H1 (cell line): ENCODE data around the gene SLC13A5. TPM values are rescaled to one million over a fixed set of nuclear protein-coding genes. Genes with fewer than 3 reads are reported as not detected.
A peak's percentile ranks its signal among the peaks of the same experiment; 100 is the strongest.

Source experiments
- CTCF ChIA-PET: fragments of 300-600 bp; sonication (Branson Sonifier 250); formaldehyde crosslinking; loops from one replicate; lab custom pipeline; 2021; ENCODE audit not compliant: partially characterized antibody; lab: Charles Lee
- POLR2A ChIA-PET: fragments of 300-600 bp; sonication (Branson Sonifier 250); formaldehyde crosslinking; loops from one replicate; lab custom pipeline; 2021; ENCODE audit warnings: inconsistent platforms; ENCODE audit not compliant: partially characterized antibody; lab: Charles Lee
- DNase-seq, 2 experiments: peaks; one replicate each; pipeline versions ENCODE4 v3.0.0 to v3.0.0-alpha.2; 2010 to 2022; ENCODE audit warnings: low spot score in 2 of 2, low read depth in 1 of 2, mixed read lengths in 1 of 2
- FAIRE-seq: peaks from 2 replicates; lab custom pipeline; 2011; peaks lifted over from hg19 to GRCh38; lab: Jason Lieb, UNC
- H2AFZ ChIP-seq: 2 replicates; pipeline ENCODE4 v1.8.1; 2012; ENCODE audit warnings: low read length, inconsistent platforms
- H2AK5ac ChIP-seq: 2 replicates; pipeline ENCODE4 v1.6.1; 2013; ENCODE audit warnings: low read depth, low read length
- H2BK120ac ChIP-seq: replicated peaks from 2 replicates; pipeline ENCODE3; 2013; ENCODE audit warnings: low read depth, low read length, inconsistent platforms
- H2BK12ac ChIP-seq: 2 replicates; pipeline ENCODE4 v1.6.1; 2013; ENCODE audit warnings: low read depth, low read length
- H2BK15ac ChIP-seq: 2 replicates; pipeline ENCODE4 v1.6.1; 2013; ENCODE audit warnings: low read length
- H2BK20ac ChIP-seq: 2 replicates; pipeline ENCODE4 v1.6.1; 2013; ENCODE audit warnings: low read length
- H2BK5ac ChIP-seq: 2 replicates; pipeline ENCODE4 v1.6.1; 2013; ENCODE audit warnings: low read depth, low read length
- H3K14ac ChIP-seq: 2 replicates; pipeline ENCODE4 v1.6.1; 2013; ENCODE audit warnings: inconsistent platforms; ENCODE audit not compliant: insufficient read length
- H3K18ac ChIP-seq: 2 replicates; pipeline ENCODE4 v1.6.1; 2013; ENCODE audit warnings: low read length; ENCODE audit errors: extremely low read depth
- H3K23ac ChIP-seq: 2 replicates; pipeline ENCODE4 v1.6.1; 2013; ENCODE audit warnings: inconsistent platforms; ENCODE audit not compliant: insufficient read length
- H3K23me2 ChIP-seq: 2 replicates; pipeline ENCODE4 v1.6.1; 2013; ENCODE audit warnings: low read depth, low read length
- H3K27ac ChIP-seq: 2 replicates; pipeline ENCODE4 v1.6.1; 2011; ENCODE audit warnings: low read depth, low read length, inconsistent platforms
- H3K27me3 ChIP-seq, 4 experiments: replicated peaks in 1 of 4; 1 replicate in 1 of 4; 2 replicates in 3 of 4; pipeline versions ENCODE4 v1.6.1 to v1.8.1; 2011 to 2013; ENCODE audit warnings: low read length in 3 of 4, mild to moderate bottlenecking in 3 of 4, inconsistent platforms in 2 of 4, mixed read lengths in 2 of 4, moderate library complexity in 1 of 4; ENCODE audit not compliant: control insufficient read depth in 3 of 4, insufficient read depth in 3 of 4; ENCODE audit errors: extremely low read depth in 1 of 4
- H3K36me3 ChIP-seq, 4 experiments: 2 replicates each; pipeline versions ENCODE4 v1.6.1 to v1.8.1; 2011 to 2013; ENCODE audit warnings: mild to moderate bottlenecking in 4 of 4, low read length in 3 of 4, moderate library complexity in 2 of 4, control low read depth in 1 of 4, inconsistent platforms in 1 of 4; ENCODE audit not compliant: insufficient read depth in 4 of 4, control insufficient read depth in 2 of 4
- H3K4ac ChIP-seq: replicated peaks from 2 replicates; pipeline ENCODE3; 2013; ENCODE audit warnings: low read length, low read depth, mixed read lengths, inconsistent platforms; ENCODE audit not compliant: insufficient read length
- H3K4me1 ChIP-seq, 4 experiments: replicated peaks in 1 of 4; 1 replicate in 1 of 4; 2 replicates in 3 of 4; pipeline versions ENCODE4 v1.6.1 to v1.8.1; 2011 to 2013; ENCODE audit warnings: low read length in 3 of 4, inconsistent platforms in 2 of 4, mixed read lengths in 1 of 4; ENCODE audit not compliant: insufficient read depth in 4 of 4, control insufficient read depth in 3 of 4
- H3K4me2 ChIP-seq, 2 experiments: 2 replicates each; pipeline versions ENCODE4 v1.6.1 to v1.8.1; 2011 to 2013; ENCODE audit warnings: low read depth in 2 of 2, low read length in 2 of 2, control low read depth in 1 of 2, inconsistent platforms in 1 of 2, mild to moderate bottlenecking in 1 of 2; ENCODE audit not compliant: insufficient read depth in 1 of 2
- H3K4me3 ChIP-seq, 4 experiments: fragments of 200-600, 300-600 bp in 1 of 4; sonication (generic), shearing (Covaris generic), sonication (Bioruptor Twin) in 1 of 4; 2 replicates each; pipeline versions ENCODE4 v1.5.1 to v1.8.1; 2011 to 2016; ENCODE audit warnings: low read length in 4 of 4, low read depth in 3 of 4, control low read depth in 2 of 4, inconsistent platforms in 2 of 4, mild to moderate bottlenecking in 2 of 4, mixed read lengths in 1 of 4, moderate library complexity in 1 of 4; ENCODE audit not compliant: insufficient read depth in 2 of 4; ENCODE audit errors: extremely low read depth in 1 of 4
- H3K56ac ChIP-seq: replicated peaks from 2 replicates; pipeline ENCODE3; 2013; ENCODE audit warnings: low read depth, mild to moderate bottlenecking, mixed read lengths, low read length, inconsistent platforms; ENCODE audit not compliant: insufficient read length
- H3K79me1 ChIP-seq: 2 replicates; pipeline ENCODE4 v1.6.1; 2013; ENCODE audit warnings: low read depth, low read length, control low read depth
- H3K79me2 ChIP-seq, 2 experiments: 2 replicates each; pipeline versions ENCODE4 v1.6.1 to v1.8.1; 2012 to 2013; ENCODE audit warnings: low read length in 2 of 2, mild to moderate bottlenecking in 2 of 2, inconsistent platforms in 1 of 2; ENCODE audit not compliant: insufficient read depth in 2 of 2, control insufficient read depth in 1 of 2
- H3K9ac ChIP-seq, 4 experiments: replicated peaks in 1 of 4; 1 replicate in 1 of 4; 2 replicates in 3 of 4; pipeline versions ENCODE4 v1.6.1 to v1.8.1; 2011 to 2013; ENCODE audit warnings: low read depth in 3 of 4, low read length in 3 of 4, control low read depth in 2 of 4, mild to moderate bottlenecking in 2 of 4, moderate library complexity in 2 of 4, inconsistent platforms in 1 of 4; ENCODE audit errors: extremely low read depth in 1 of 4
- H3K9me3 ChIP-seq, 2 experiments: 2 replicates each; pipeline versions ENCODE4 v1.6.1 to v1.8.1; 2012 to 2013; ENCODE audit warnings: mild to moderate bottlenecking in 2 of 2, moderate library complexity in 2 of 2, control low read depth in 1 of 2, inconsistent platforms in 1 of 2, low read depth in 1 of 2, low read length in 1 of 2, mixed read lengths in 1 of 2; ENCODE audit not compliant: insufficient read depth in 2 of 2
- H4K20me1 ChIP-seq, 2 experiments: replicated peaks in 1 of 2; 2 replicates each; pipeline versions ENCODE3 to v1.8.1; 2011 to 2013; ENCODE audit warnings: inconsistent platforms in 2 of 2, low read length in 2 of 2, mild to moderate bottlenecking in 1 of 2; ENCODE audit not compliant: insufficient read depth in 2 of 2, control insufficient read depth in 1 of 2
- H4K5ac ChIP-seq: 2 replicates; pipeline ENCODE4 v1.6.1; 2013; ENCODE audit warnings: low read length, low read depth, mixed read lengths, inconsistent platforms; ENCODE audit not compliant: insufficient read length
- H4K8ac ChIP-seq: 2 replicates; pipeline ENCODE4 v1.8.0; 2013; ENCODE audit warnings: mild to moderate bottlenecking, moderate library complexity, low read length, inconsistent platforms; ENCODE audit not compliant: insufficient read depth; ENCODE audit errors: extremely low read depth
- H4K91ac ChIP-seq: replicated peaks from 2 replicates; pipeline ENCODE3; 2013; ENCODE audit warnings: low read length, mixed read lengths, inconsistent platforms; ENCODE audit not compliant: insufficient read length
- CEBPB ChIP-seq: IDR thresholded peaks from 2 replicates; pipeline ENCODE4 v1.6.1; 2012; ENCODE audit warnings: low read depth, low read length
- GTF2F1 ChIP-seq: IDR thresholded peaks from 2 replicates; pipeline ENCODE4 v1.6.1; 2012; ENCODE audit warnings: low read depth, low read length, improper control_type of control experiment, borderline replicate concordance
- HDAC2 ChIP-seq, 2 experiments: fragments of 300-600 bp in 1 of 2; sonication (generic) in 1 of 2; IDR thresholded peaks; 2 replicates each; pipeline ENCODE4 v1.6.1; 2011 to 2012; ENCODE audit warnings: low read depth in 2 of 2, low read length in 2 of 2, mild to moderate bottlenecking in 2 of 2, moderate library complexity in 2 of 2, borderline replicate concordance in 1 of 2, inconsistent platforms in 1 of 2
- NANOG ChIP-seq: IDR thresholded peaks from 2 replicates; pipeline ENCODE4 v1.6.1; 2011; ENCODE audit warnings: low read length, low read depth, mild to moderate bottlenecking, inconsistent platforms; ENCODE audit not compliant: insufficient read depth, poor library complexity, severe bottlenecking
- SP2 ChIP-seq: IDR thresholded peaks from 2 replicates; pipeline ENCODE4 v1.6.1; 2012; ENCODE audit warnings: mild to moderate bottlenecking, low read length, inconsistent platforms
- SUZ12 ChIP-seq: fragments of 200-600 bp; sonication (generic); IDR thresholded peaks from 2 replicates; pipeline ENCODE4 v1.6.1; 2012; ENCODE audit warnings: mild to moderate bottlenecking, inconsistent platforms, low read length, moderate library complexity, mixed read lengths
- TAF7 ChIP-seq: optimal IDR thresholded peaks from 2 replicates; pipeline ENCODE3; 2011; ENCODE audit warnings: low read depth, mild to moderate bottlenecking, inconsistent platforms, low read length, moderate library complexity, borderline replicate concordance
- TEAD4 ChIP-seq: IDR thresholded peaks from 2 replicates; pipeline ENCODE4 v1.6.1; 2012; ENCODE audit warnings: low read depth, low read length, inconsistent platforms, mixed read lengths
- WGBS, 2 experiments: shearing (Covaris generic) in 1 of 2; methylation state at CpG; one replicate each; pipeline versions ENCODE4 v1.1.6 to v1.1.7; 2013 to 2015; ENCODE audit warnings: low lambda C conversion rate in 2 of 2, mixed read lengths in 2 of 2, inconsistent platforms in 1 of 2, low coverage in 1 of 2, missing lambda C conversion rate in 1 of 2; ENCODE audit not compliant: insufficient replicate concordance in 2 of 2, insufficient coverage in 1 of 2, insufficient read length in 1 of 2; ENCODE audit errors: extremely low coverage in 1 of 2, missing lambda C conversion rate in 1 of 2; 5-methylcytosine and 5-hydroxymethylcytosine counted together
- polyA plus RNA-seq, 7 experiments: library from polyadenylated mRNA; depleted of rRNA in 3 of 7; stranded (reverse) in 5 of 7; unstranded in 2 of 7; fragments of >200 nt in 5 of 7; fragments of 200-250 nt in 2 of 7; gene quantifications; 1 replicate in 5 of 7; 2 replicates in 1 of 7; 4 replicates in 1 of 7; pipeline versions ENCODE4 v1.2.1 to v1.2.3, GENCODE V29; 2011 to 2013; ENCODE audit warnings: missing spikeins in 2 of 7, mixed read lengths in 2 of 7
- total RNA-seq: library from RNA; stranded (reverse); fragmentation: NEBNext Ultra II Directional; extraction: Animal tissue kit (Norgen Biotek cat#: 25700); gene quantifications from 2 replicates; pipeline ENCODE4 v1.2.1, GENCODE V29; 2021
- TF ChIP-seq, protein P1 (sequence below): IDR thresholded peaks from 2 replicates; pipeline ENCODE4 v1.6.1; 2012; ENCODE audit warnings: inconsistent platforms

The SLC13A5 gene
- total and polyA plus RNA-seq, 2 of the 8 experiments (the other 6 are each of a cell fraction or from before 2014, with no cell fraction given): 2.1 to 2.6 TPM

DNA sequence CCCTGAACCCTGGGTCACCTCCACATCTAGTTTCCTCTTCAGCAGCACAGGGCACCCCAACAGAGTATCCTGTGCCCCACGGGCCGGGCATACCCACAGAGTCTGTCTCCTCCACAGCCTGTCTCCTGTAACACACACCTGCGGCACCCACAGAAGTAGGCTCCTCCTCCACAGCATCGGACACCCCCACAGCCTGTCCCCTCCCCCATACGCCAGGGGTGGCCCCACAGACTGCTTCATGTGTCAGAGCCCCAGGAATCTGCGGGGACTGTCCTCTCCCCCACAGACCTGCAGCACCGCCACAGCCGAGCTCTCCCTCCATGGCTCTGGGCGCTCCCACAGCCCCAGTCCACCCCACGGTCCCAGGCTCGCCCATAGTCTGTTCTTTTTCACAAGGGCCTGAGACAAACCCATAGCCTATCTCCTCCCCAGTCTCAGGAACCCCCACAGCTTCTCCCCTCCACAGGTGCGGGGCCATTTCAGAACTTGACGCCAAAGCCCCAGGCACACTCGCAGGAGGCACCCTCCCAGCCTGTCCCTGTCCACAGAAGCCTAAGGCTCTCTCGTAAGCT lies 74.1 kb downstream of the SLC13A5 start:
- no peak for FAIRE-seq
- H2BK15ac ChIP-seq: no peak overlapping the region
- H3K56ac ChIP-seq: no peak overlapping the region
- H3K36me3 ChIP-seq: peaks cover 0 to 25% (median 8%) of the 10 kb centered on the region in 4 experiments; a peak in 5 of 8 replicates
- H3K27ac ChIP-seq: no peak overlapping the region
- no peak overlapping the region for H2BK120ac ChIP-seq
- DNase-seq: no peak
- H2BK12ac ChIP-seq: no peak overlapping the region
- H2BK5ac ChIP-seq: no peak overlapping the region
- H4K91ac ChIP-seq: no peak overlapping the region
- peaks cover 0 to 10% (median 2%) of the 10 kb centered on the region in 4 experiments; a peak in 4 of 7 replicates for H3K4me1 ChIP-seq
- no peak overlapping the region for H3K18ac ChIP-seq
- peak overlapping the region; percentile 87 to 98 (median 92); a peak in 7 of 8 replicates for H3K4me3 ChIP-seq
- H3K4ac ChIP-seq: no peak overlapping the region
- peak overlapping the region; percentile 77 to 98 for H3K4me2 ChIP-seq
- 0 out of 2 replicates have a peak, but pooled peaks cover 4% of the 10 kb centered on the region for H3K79me1 ChIP-seq
- no peak overlapping the region for H2AFZ ChIP-seq
- H3K23me2 ChIP-seq: peaks cover 10% of the 10 kb centered on the region
- peaks cover 0 to 8% of the 10 kb centered on the region in 2 experiments for H4K20me1 ChIP-seq
- WGBS, 2 experiments: 69% methylated on average over 15 of the region's 15 CpGs; no CpG with 5 or more reads in 1 of the 2 experiments
- peak overlapping the region; percentile 69; the same call in 1 of the 2 replicates for H4K8ac ChIP-seq
- ChIA-PET POLR2A (interaction anchor here (0.9 to 2.0 kb wide), 9 partner anchors 11 to 195 kb away, joined by 3 to 6 read pairs (median 4); partner anchors contain the start of genes C17orf100, MED31 and PIMREG), CTCF (interaction anchor here (0.9 to 1.2 kb wide), 2 partner anchors 9 to 167 kb away, joined by 3 read pairs; no protein-coding TSS in a partner anchor)
- no peaks in the 10 kb centered on the region for H3K9me3 ChIP-seq
- H3K79me2 ChIP-seq: peaks cover 0 to 32% of the 10 kb centered on the region in 2 experiments; a peak in 2 of 4 replicates
- H3K27me3 ChIP-seq: no peaks in the 10 kb centered on the region
- TF ChIP-seq SP2 (no peak), GTF2F1 (no peak), CEBPB (no peak), NANOG (no peak), TAF7 (no peak), SUZ12 (no peak), TEAD4 (no peak), HDAC2 (IDR thresholded peaks at IDR 0.05; ENCODE audit: borderline replicate concordance in 1 of 2, low read depth in 2 of 2, low read length in 2 of 2) (no peak)
- TF ChIP-seq, protein P1, sequence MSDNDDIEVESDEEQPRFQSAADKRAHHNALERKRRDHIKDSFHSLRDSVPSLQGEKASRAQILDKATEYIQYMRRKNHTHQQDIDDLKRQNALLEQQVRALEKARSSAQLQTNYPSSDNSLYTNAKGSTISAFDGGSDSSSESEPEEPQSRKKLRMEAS: no peak
- H2BK20ac ChIP-seq: no peak overlapping the region
- no peak overlapping the region for H2AK5ac ChIP-seq
- H3K23ac ChIP-seq: no peak overlapping the region
- H3K9ac ChIP-seq: no peak overlapping the region
- no peak overlapping the region for H4K5ac ChIP-seq
- no peak overlapping the region for H3K14ac ChIP-seq
